CD4-positive, alpha-beta T cell (primary cell): ENCODE measurements around the gene DOCK9. TPM values are rescaled to one million over a fixed set of nuclear protein-coding genes. Genes with fewer than 3 reads are reported as not detected.

Source experiments
- ATAC-seq: fragments of 200-7000 bp; cut with Tn5 transposase; one replicate; pipeline ENCODE4 v1.10.0; 2022; ENCODE audit warnings: mild to moderate bottlenecking; ENCODE audit not compliant: poor library complexity
- CTCF ChIA-PET: fragments of 350-600 bp; sonication (Branson Sonifier 250); formaldehyde crosslinking; loops from one replicate; lab custom pipeline; 2021; ENCODE audit warnings: antibody characterized with exemption, inconsistent platforms; lab: Charles Lee
- POLR2A ChIA-PET: fragments of 350-600 bp; sonication (Branson Sonifier 250); formaldehyde crosslinking; loops from one replicate; lab custom pipeline; 2021; ENCODE audit warnings: antibody characterized with exemption, inconsistent platforms; lab: Charles Lee
- DNase-seq, 14 experiments: peaks; one replicate each; pipeline ENCODE4 v3.0.0-alpha.2; 2013 to 2020; ENCODE audit warnings: mixed read lengths in 2 of 14
- H3K27ac ChIP-seq, 2 donors: one replicate each; pipeline versions ENCODE4 v1.5.1 to v1.7.0; 2013; ENCODE audit warnings: low read length in 2 of 2, low read depth in 1 of 2, mild to moderate bottlenecking in 1 of 2
- H3K27me3 ChIP-seq, 2 experiments: 1 replicate in 1 of 2; 2 replicates in 1 of 2; pipeline versions ENCODE4 v1.6.1 to v1.7.0; 2013; ENCODE audit warnings: low read length in 2 of 2, control low read depth in 1 of 2, mild to moderate bottlenecking in 1 of 2, moderate library complexity in 1 of 2; ENCODE audit not compliant: insufficient read depth in 2 of 2, control insufficient read depth in 1 of 2
- H3K36me3 ChIP-seq: one replicate; pipeline ENCODE4 v1.6.1; 2013; ENCODE audit warnings: low read length, control low read depth; ENCODE audit not compliant: insufficient read depth
- H3K4me1 ChIP-seq: one replicate; pipeline ENCODE4 v1.6.1; 2013; ENCODE audit warnings: low read length, control low read depth; ENCODE audit not compliant: insufficient read depth
- H3K4me3 ChIP-seq: one replicate; pipeline ENCODE4 v1.5.1; 2013; ENCODE audit warnings: mild to moderate bottlenecking, low read length, moderate library complexity
- H3K9me3 ChIP-seq, 2 experiments: 1 replicate in 1 of 2; 2 replicates in 1 of 2; pipeline versions ENCODE4 v1.6.1 to v1.7.0; 2013; ENCODE audit warnings: low read length in 2 of 2, mild to moderate bottlenecking in 2 of 2, control low read depth in 1 of 2, moderate library complexity in 1 of 2; ENCODE audit not compliant: control insufficient read depth in 1 of 2, insufficient read depth in 1 of 2
- H3K27ac Mint-ChIP-seq: one replicate; pipeline ENCODE4 v1.8.0; 2020; ENCODE audit warnings: mixed read lengths
- H3K27me3 Mint-ChIP-seq: one replicate; pipeline ENCODE4 v1.8.0; 2021; ENCODE audit warnings: mixed read lengths
- H3K36me3 Mint-ChIP-seq: one replicate; pipeline ENCODE4 v1.8.0; 2021; ENCODE audit warnings: low read depth, mixed read lengths
- H3K4me1 Mint-ChIP-seq: one replicate; pipeline ENCODE4 v1.8.0; 2021; ENCODE audit warnings: low read depth, mixed read lengths
- H3K4me3 Mint-ChIP-seq: one replicate; pipeline ENCODE4 v1.8.0; 2020; ENCODE audit warnings: mild to moderate bottlenecking, mixed read lengths
- H3K9me3 Mint-ChIP-seq: one replicate; pipeline ENCODE4 v1.8.0; 2020; ENCODE audit warnings: mixed read lengths
- intact Hi-C, 2 experiments: fragments of 100-400 bp; cut with DNase I in 1 of 2; cut with micrococcal nuclease in 1 of 2; formaldehyde crosslinking; loops; one replicate each; pipeline versions ENCODE4 v1.15.1 to v1.9.0; 2023 to 2025; cut with DNase I, micrococcal nuclease
- total RNA-seq, 174 experiments: library from RNA in 2 of 174; stranded (reverse) in 2 of 174; gene quantifications; one replicate each; pipeline ENCODE4 v1.2.3 and lab custom pipeline; 2021 to 2026
- TF ChIP-seq, protein P1 (sequence below): fragments of 200-600 bp; IDR thresholded peaks from one replicate; pipeline ENCODE4 v1.8.0; 2022; ENCODE audit warnings: antibody characterized with exemption, mild to moderate bottlenecking

DOCK9 gene
- total RNA-seq, 2 experiments from 2014 or later, result 76.3 to 79.3 TPM

DNA sequence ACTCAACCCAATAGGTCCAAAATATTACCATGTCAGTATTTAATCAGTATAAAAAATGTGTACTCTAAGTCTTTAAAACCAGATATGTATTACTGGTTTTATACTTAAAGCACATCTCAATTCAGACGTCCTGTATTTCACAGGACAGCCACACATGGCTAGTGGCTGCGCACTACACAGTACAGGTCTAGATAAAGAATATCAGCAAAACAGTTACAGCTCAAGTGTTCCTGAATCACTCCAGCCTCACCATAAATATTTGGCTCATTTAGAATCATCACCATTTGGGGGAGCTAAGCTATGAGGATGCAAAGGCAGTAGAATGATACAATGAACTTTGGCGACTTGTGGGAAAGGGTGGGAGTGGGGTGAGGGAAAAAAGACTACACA lies 89.0 kb downstream of the DOCK9 start:
- intact Hi-C loops, result loop anchor here in 1 of 2 experiments (5.0 kb wide), 1 partner anchor 188 kb away; no protein-coding TSS in a partner anchor
- ATAC-seq (no peak), DNase-seq (no peak)
- H3K27ac Mint-ChIP-seq, result no peak overlapping the region
- Histone ChIP-seq H3K4me1 (no peaks in the 10 kb centered on the region), H3K9me3 (no peaks in the 10 kb centered on the region), H3K27ac (no peak overlapping the region), H3K4me3 (no peak overlapping the region), H3K27me3 (no peaks in the 10 kb centered on the region), H3K36me3 (peaks cover 72% of the 10 kb centered on the region)
- TF ChIP-seq, protein P1, sequence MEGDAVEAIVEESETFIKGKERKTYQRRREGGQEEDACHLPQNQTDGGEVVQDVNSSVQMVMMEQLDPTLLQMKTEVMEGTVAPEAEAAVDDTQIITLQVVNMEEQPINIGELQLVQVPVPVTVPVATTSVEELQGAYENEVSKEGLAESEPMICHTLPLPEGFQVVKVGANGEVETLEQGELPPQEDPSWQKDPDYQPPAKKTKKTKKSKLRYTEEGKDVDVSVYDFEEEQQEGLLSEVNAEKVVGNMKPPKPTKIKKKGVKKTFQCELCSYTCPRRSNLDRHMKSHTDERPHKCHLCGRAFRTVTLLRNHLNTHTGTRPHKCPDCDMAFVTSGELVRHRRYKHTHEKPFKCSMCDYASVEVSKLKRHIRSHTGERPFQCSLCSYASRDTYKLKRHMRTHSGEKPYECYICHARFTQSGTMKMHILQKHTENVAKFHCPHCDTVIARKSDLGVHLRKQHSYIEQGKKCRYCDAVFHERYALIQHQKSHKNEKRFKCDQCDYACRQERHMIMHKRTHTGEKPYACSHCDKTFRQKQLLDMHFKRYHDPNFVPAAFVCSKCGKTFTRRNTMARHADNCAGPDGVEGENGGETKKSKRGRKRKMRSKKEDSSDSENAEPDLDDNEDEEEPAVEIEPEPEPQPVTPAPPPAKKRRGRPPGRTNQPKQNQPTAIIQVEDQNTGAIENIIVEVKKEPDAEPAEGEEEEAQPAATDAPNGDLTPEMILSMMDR, result no peak
- no peaks in the 10 kb centered on the region for H3K27me3 Mint-ChIP-seq
- ChIA-PET POLR2A (no interaction called here), CTCF (interaction anchor here (0.9 kb wide), 1 partner anchor 58 kb away, joined by 3 read pairs; no protein-coding TSS in a partner anchor)
- no peaks in the 10 kb centered on the region for H3K4me1 Mint-ChIP-seq
- no peak overlapping the region for H3K4me3 Mint-ChIP-seq
- no peaks in the 10 kb centered on the region for H3K9me3 Mint-ChIP-seq
- peaks cover 90% of the 10 kb centered on the region for H3K36me3 Mint-ChIP-seq

- Mint-ChIP-seq H3K4me1 (no peaks in the 10 kb centered on the region), H3K9me3 (no peaks in the 10 kb centered on the region), H3K4me3 (no peak overlapping the region), H3K27me3 (no peaks in the 10 kb centered on the region), H3K36me3 (peaks cover 91% of the 10 kb centered on the region), H3K27ac (no peak overlapping the region)
- intact Hi-C loops, result loop anchor here in 1 of 2 experiments (5.0 kb wide), 1 partner anchor 189 kb away; no protein-coding TSS in a partner anchor
- Histone ChIP-seq H3K4me3 (no peak overlapping the region), H3K36me3 (peaks cover 72% of the 10 kb centered on the region), H3K27ac (no peak overlapping the region), H3K4me1 (no peaks in the 10 kb centered on the region), H3K27me3 (no peaks in the 10 kb centered on the region), H3K9me3 (no peaks in the 10 kb centered on the region)
- POLR2A ChIA-PET, result no interaction called here
- TF ChIP-seq, protein P1, result no peak
- CTCF ChIA-PET, result interaction anchor here (0.9 kb wide), 1 partner anchor 59 kb away, joined by 3 read pairs; no protein-coding TSS in a partner anchor
- no peak for DNase-seq
- ATAC-seq, result no peak
Measured at GRCh38 chr13:98888222-98888889, 89.5 kb downstream of the DOCK9 start.

GRCh38 chr13:98886587-98887230 lies 91.2 kb downstream of the DOCK9 start:
- Mint-ChIP-seq H3K9me3 (no peaks in the 10 kb centered on the region), H3K27me3 (no peaks in the 10 kb centered on the region), H3K36me3 (peaks cover 92% of the 10 kb centered on the region), H3K4me1 (no peaks in the 10 kb centered on the region), H3K4me3 (no peak overlapping the region), H3K27ac (no peak overlapping the region)
- Histone ChIP-seq H3K27me3 (no peaks in the 10 kb centered on the region), H3K36me3 (peaks cover 81% of the 10 kb centered on the region), H3K4me3 (no peak overlapping the region), H3K4me1 (no peaks in the 10 kb centered on the region), H3K27ac (no peak overlapping the region), H3K9me3 (no peaks in the 10 kb centered on the region)
- ChIA-PET CTCF (interaction anchor here (0.6 kb wide), 1 partner anchor 88 kb away, joined by 4 read pairs; no protein-coding TSS in a partner anchor), POLR2A (no interaction called here)
- intact Hi-C loops, result loop anchor here in 1 of 2 experiments (5.0 kb wide), 1 partner anchor 191 kb away; no protein-coding TSS in a partner anchor
- DNase-seq (no peak), ATAC-seq (no peak)
- TF ChIP-seq, protein P1, result no peak
